RWPE2 (cell line): ENCODE measurements around the gene CDH2.

Source experiments
- ATAC-seq: fragments of 200-7000 bp; cut with Tn5 transposase; 3 replicates; pipeline ENCODE4 v1.9.1; 2021; ENCODE audit warnings: low read depth
- DNase-seq: peaks from one replicate; pipeline ENCODE4 v3.0.0-alpha.2; 2020; ENCODE audit warnings: low spot score
- H3K27ac ChIP-seq: fragments of 450-650 bp; 2 replicates; pipeline ENCODE4 v1.5.1; 2017; ENCODE audit warnings: mild to moderate bottlenecking; ENCODE audit not compliant: poor library complexity, severe bottlenecking
- H3K27me3 ChIP-seq: fragments of 250-450 bp; sonication (Bioruptor Pico); 2 replicates; pipeline ENCODE4 v1.5.1; 2021; ENCODE audit warnings: mild to moderate bottlenecking, moderate library complexity; ENCODE audit not compliant: insufficient read depth, poor library complexity, severe bottlenecking
- H3K36me3 ChIP-seq: fragments of 250-450 bp; sonication (Bioruptor Pico); 2 replicates; pipeline ENCODE4 v1.5.1; 2020; ENCODE audit warnings: low read depth, mild to moderate bottlenecking, moderate library complexity
- H3K4me1 ChIP-seq: fragments of 250-450 bp; sonication (Bioruptor Pico); 2 replicates; pipeline ENCODE4 v1.5.1; 2021; ENCODE audit warnings: mild to moderate bottlenecking, moderate library complexity; ENCODE audit not compliant: insufficient read depth, poor library complexity, severe bottlenecking
- H3K4me3 ChIP-seq: fragments of 250-450 bp; sonication (Bioruptor Pico); 2 replicates; pipeline ENCODE4 v1.5.1; 2021; ENCODE audit warnings: mild to moderate bottlenecking, moderate library complexity; ENCODE audit not compliant: severe bottlenecking
- H3K9me3 ChIP-seq: fragments of 250-450 bp; sonication (Bioruptor Pico); 2 replicates; pipeline ENCODE4 v1.5.1; 2021; ENCODE audit warnings: mild to moderate bottlenecking, moderate library complexity; ENCODE audit not compliant: severe bottlenecking
- CTCF ChIP-seq: fragments of 450-650 bp; IDR thresholded peaks from one replicate; pipeline ENCODE4 v1.5.1; 2017; ENCODE audit warnings: mild to moderate bottlenecking, moderate library complexity; ENCODE audit not compliant: poor library complexity, severe bottlenecking

Gene CDH2

GRCh38 chr18:28152754-28153153 is 24.2 kb downstream of the CDH2 start:
- no peak overlapping the region for H3K4me3 ChIP-seq
- no peak for TF ChIP-seq CTCF
- peaks cover 3% of the 10 kb centered on the region for H3K4me1 ChIP-seq
- H3K36me3 ChIP-seq, result no peaks in the 10 kb centered on the region
- H3K9me3 ChIP-seq, result no peaks in the 10 kb centered on the region
- H3K27me3 ChIP-seq, result no peaks in the 10 kb centered on the region
- no peak for DNase-seq
- no peak overlapping the region for H3K27ac ChIP-seq
- no peak for ATAC-seq

DNA sequence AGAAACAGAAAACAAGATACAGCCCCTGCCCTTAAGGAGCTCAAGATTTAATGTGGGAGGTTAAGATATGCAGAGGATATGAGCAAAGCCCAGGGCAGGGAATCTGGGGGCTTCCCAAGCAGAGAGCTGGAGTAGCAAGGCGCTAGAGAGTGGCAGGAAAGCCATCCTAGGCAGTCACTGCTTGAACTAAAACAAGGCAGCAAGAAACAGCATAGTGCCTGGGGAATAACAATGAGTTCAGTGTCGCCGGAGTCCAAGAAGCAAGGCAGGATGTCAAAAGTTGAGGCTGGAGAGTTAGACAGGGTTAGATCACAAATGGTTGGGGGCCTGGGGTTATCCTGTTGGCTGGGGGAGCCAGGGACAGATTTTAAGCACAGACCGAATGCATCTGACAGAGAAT is 24.6 kb downstream of the CDH2 start:
- Histone ChIP-seq H3K36me3 (peaks cover under 1% of the 10 kb centered on the region; the same call in 1 of the 2 replicates), H3K9me3 (no peaks in the 10 kb centered on the region), H3K4me1 (peaks cover 7% of the 10 kb centered on the region), H3K27me3 (no peaks in the 10 kb centered on the region), H3K4me3 (no peak overlapping the region), H3K27ac (no peak overlapping the region)
- DNase-seq (no peak), ATAC-seq (no peak)
- no peak for TF ChIP-seq CTCF

DNA sequence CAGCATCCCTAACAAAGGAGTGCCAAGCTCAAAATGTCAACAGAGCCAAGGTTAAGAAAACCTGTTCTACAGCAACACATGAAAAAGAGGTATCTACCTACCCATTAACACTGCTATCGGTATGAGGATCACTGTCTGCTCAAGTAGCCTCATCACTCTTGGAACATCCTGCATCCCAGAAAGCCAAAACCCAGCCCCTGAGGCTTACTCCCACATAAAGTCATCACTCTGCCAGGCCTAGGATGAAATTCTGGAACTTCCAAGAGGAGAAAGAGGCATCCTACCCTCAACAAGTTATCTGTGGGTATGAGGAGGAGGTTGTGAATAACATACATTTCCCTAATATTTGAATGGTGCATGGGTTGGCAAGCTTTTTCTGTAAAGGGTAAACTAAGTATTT is 25.5 kb downstream of the CDH2 start:
- Histone ChIP-seq H3K36me3 (peaks cover 6% of the 10 kb centered on the region; the same call in 1 of the 2 replicates), H3K27me3 (no peaks in the 10 kb centered on the region), H3K27ac (no peak overlapping the region), H3K4me1 (peaks cover 8% of the 10 kb centered on the region), H3K9me3 (no peaks in the 10 kb centered on the region), H3K4me3 (no peak overlapping the region)
- TF ChIP-seq CTCF, result no peak
- ATAC-seq (no peak), DNase-seq (no peak)

DNA sequence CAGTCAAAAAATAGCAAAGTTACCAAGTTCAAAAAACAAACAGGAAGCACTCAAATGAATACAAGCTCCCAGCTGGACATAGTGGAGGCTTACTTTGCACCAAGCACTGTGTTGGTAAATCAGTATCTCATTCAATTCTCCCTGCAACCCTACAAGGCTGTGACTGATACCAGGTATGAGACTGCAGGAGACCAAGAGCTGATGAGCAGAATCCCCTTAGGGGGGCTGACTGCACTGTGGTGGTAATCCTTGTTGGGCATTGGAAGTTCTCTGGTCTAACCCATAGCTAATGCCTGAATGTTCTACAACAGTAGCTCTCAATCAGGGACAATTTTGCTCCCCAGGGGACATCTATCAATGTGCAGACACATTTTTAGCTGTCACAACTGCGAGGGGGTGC is 26.0 kb downstream of the CDH2 start:
- H3K4me1 ChIP-seq, result peaks cover 8% of the 10 kb centered on the region
- H3K27ac ChIP-seq, result no peak overlapping the region
- H3K9me3 ChIP-seq, result no peaks in the 10 kb centered on the region
- no peak for TF ChIP-seq CTCF
- no peaks in the 10 kb centered on the region for H3K27me3 ChIP-seq
- H3K36me3 ChIP-seq, result peaks cover 6% of the 10 kb centered on the region; the same call in 1 of the 2 replicates
- no peak overlapping the region for H3K4me3 ChIP-seq
- DNase-seq, result no peak
- ATAC-seq, result no peak

DNA sequence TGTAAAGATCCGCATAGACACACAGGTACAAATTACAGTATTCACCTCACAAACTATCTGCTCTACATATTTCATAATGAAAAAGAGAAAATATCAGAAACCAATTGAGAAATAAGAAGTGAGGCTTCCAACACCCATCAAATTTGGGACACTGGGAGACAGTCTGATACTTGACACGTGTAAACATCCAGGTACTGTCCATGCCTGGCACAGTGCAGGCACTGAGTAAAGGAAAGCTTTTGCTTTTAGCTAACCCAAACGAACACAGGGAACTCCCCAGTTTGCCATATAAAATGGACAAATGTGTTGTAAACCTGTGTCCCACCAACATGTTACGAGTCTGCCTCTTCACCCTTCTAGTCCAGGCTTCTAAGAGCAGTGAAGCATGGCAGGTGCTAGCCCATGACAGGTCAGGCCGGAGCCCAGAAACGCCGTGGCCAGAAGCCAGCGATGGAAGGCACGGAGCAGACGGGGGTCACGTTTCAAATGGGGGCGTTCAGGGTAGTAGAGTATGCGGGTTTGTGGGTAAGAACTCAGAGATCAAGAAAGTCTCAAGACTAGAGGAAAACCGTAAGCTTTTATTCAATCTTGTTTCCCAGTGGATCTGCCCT is 27.0 kb downstream of the CDH2 start:
- no peak for DNase-seq
- peaks cover 8% of the 10 kb centered on the region for H3K4me1 ChIP-seq
- no peak overlapping the region for H3K4me3 ChIP-seq
- no peak for ATAC-seq
- H3K36me3 ChIP-seq, result peaks cover 6% of the 10 kb centered on the region; the same call in 1 of the 2 replicates
- no peak for TF ChIP-seq CTCF
- no peaks in the 10 kb centered on the region for H3K27me3 ChIP-seq
- no peaks in the 10 kb centered on the region for H3K9me3 ChIP-seq
- H3K27ac ChIP-seq, result no peak overlapping the region
